Ovary (tissue), 9 donors: ENCODE data around the gene KCNMB2. TPM values are rescaled to one million over a fixed set of nuclear protein-coding genes. Genes with fewer than 3 reads are reported as not detected.

Source experiments
- DNase-seq, 5 donors: peaks; one replicate each; pipeline ENCODE4 v3.0.0-alpha.2; 2019 to 2020
- H3K27ac ChIP-seq, 2 donors: fragments of 200-600 bp; one replicate each; pipeline versions ENCODE4 v1.5.1 to v1.8.0; 2019 to 2022
- H3K27me3 ChIP-seq: fragments of 200-600 bp; one replicate; pipeline ENCODE4 v1.8.0; 2022
- H3K36me3 ChIP-seq: fragments of 200-600 bp; sonication (generic); one replicate; pipeline ENCODE4 v1.5.1; 2019
- H3K4me1 ChIP-seq: one replicate; pipeline ENCODE4 v1.8.1; 2013; ENCODE audit warnings: mild to moderate bottlenecking, moderate library complexity; ENCODE audit not compliant: insufficient read depth
- H3K4me3 ChIP-seq: fragments of 200-600 bp; sonication (generic); one replicate; pipeline ENCODE4 v1.5.1; 2017
- H3K9me3 ChIP-seq, 2 donors: fragments of 200-600 bp in 1 of 2; sonication (generic) in 1 of 2; one replicate each; pipeline versions ENCODE4 v1.5.1 to v1.8.1; 2013 to 2019; ENCODE audit warnings: mild to moderate bottlenecking in 1 of 2, moderate library complexity in 1 of 2
- CTCF ChIP-seq, 3 donors: fragments of 450-650 bp in 2 of 3; fragments of 200-600 bp in 1 of 3; IDR thresholded peaks; one replicate each; pipeline versions ENCODE4 v1.5.1 to v1.8.0; 2016 to 2022; ENCODE audit warnings: antibody characterized with exemption in 3 of 3, mild to moderate bottlenecking in 1 of 3
- EP300 ChIP-seq: sonication (generic); formaldehyde crosslinking; IDR thresholded peaks from one replicate; pipeline ENCODE4 v1.6.1; 2017; ENCODE audit warnings: antibody characterized with exemption
- POLR2A ChIP-seq: fragments of 450-650 bp; IDR thresholded peaks from one replicate; pipeline ENCODE4 v1.6.1; 2017; ENCODE audit warnings: antibody characterized with exemption, mild to moderate bottlenecking, moderate library complexity
- WGBS, 3 donors: extraction: QIAGEN DNeasy Blood & Tissue Kit in 1 of 3; methylation state at CpG; one replicate each; pipeline versions ENCODE4 v1.1.5 to v1.1.7; 2013 to 2017; 5-methylcytosine and 5-hydroxymethylcytosine counted together
- intact Hi-C, 4 donors: fragments of 100-400 bp; cut with DNase I; formaldehyde crosslinking; loops; one replicate each; pipeline versions ENCODE4 v1.11.0 to v1.15.1; 2022 to 2023
- polyA plus RNA-seq, 2 donors: library from polyadenylated mRNA; stranded (reverse); fragments of 200-250 nt in 1 of 2; fragments of 350-450 nt in 1 of 2; fragmentation: Illumina TruSeq in 1 of 2; extraction: RNeasy Lipid Tissue Mini Kit (QIAGEN cat#74804) in 1 of 2; gene quantifications; one replicate each; pipeline ENCODE4 v1.2.3, GENCODE V29; 2013 to 2014
- total RNA-seq, 7 donors: library from RNA; depleted of rRNA in 2 of 7; stranded (reverse); fragments of >200 nt in 2 of 7; fragmentation: NEBNext Ultra II Directional in 3 of 7; extraction: Animal tissue kit (Norgen Biotek cat#: 25700) in 3 of 7; gene quantifications; one replicate each; pipeline versions ENCODE4 v1.1.0 to v1.2.4, GENCODE V29; 2016 to 2023
- donor health status: DM: no; HTN: no; CAD: no; lungs with moderate emphysema.
- donor health status: DM: no; HTN: no; CAD: no.
- donor health status: Bipolar disorder and iron deficiency.
- donor health status: DM: yes; HTN: yes; CAD: no.
- donor health status: DM: no; HTN: no; CAD: no.
- donor health status: DM: yes; HTN: yes; CAD: no.

Gene KCNMB2
- total and polyA plus RNA-seq, 9 donors: 5.7 to 11.6 (median 7.5) TPM

GRCh38 chr3:178529606-178530225 lies 6.5 kb upstream of the KCNMB2 start:
- TF ChIP-seq CTCF (IDR thresholded peaks at IDR 0.05): no peak
- TF ChIP-seq POLR2A: no peak
- TF ChIP-seq EP300: no peak
- intact Hi-C loops: no loop called here
- Histone ChIP-seq H3K27ac (no peak overlapping the region), H3K36me3 (no peaks in the 10 kb centered on the region), H3K4me3 (no peak overlapping the region), H3K4me1 (no peaks in the 10 kb centered on the region), H3K9me3 (no peaks in the 10 kb centered on the region), H3K27me3 (no peaks in the 10 kb centered on the region)
- DNase-seq: no peak

DNA sequence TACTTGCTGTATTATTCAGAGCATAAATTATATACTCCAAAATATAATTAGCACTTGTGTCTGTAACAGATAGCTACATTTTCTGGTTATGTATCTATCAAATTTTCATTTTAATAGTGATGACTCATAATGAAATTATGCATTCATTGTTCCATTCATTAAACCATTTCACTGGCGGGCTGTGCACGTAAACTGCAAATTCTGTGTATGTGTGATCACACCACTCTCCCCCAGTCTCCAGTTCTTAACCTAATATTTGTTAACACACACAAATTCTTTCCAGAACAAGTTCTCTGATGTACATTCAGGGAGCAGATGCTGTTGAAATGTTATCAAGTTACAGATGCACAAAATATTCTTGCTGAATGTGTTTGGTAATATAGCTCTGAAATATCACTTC lies 3.8 kb upstream of the KCNMB2 start:
- H3K27ac ChIP-seq: no peak overlapping the region
- 62 to 68% (median 67%) methylated on average over 2 of the region's 2 CpGs for WGBS, 3 donors
- H3K9me3 ChIP-seq: no peaks in the 10 kb centered on the region
- peaks cover 2% of the 10 kb centered on the region for H3K4me1 ChIP-seq
- intact Hi-C loops: no loop called here
- H3K36me3 ChIP-seq: no peaks in the 10 kb centered on the region
- no peak for DNase-seq
- no peak overlapping the region for H3K4me3 ChIP-seq
- TF ChIP-seq POLR2A (no peak), EP300 (no peak), CTCF (IDR thresholded peaks at IDR 0.05) (no peak)
- H3K27me3 ChIP-seq: no peaks in the 10 kb centered on the region

GRCh38 chr3:178537122-178537705 lies 978 bp downstream of the KCNMB2 start:
- intact Hi-C loops: no loop called here
- no peak for DNase-seq
- Histone ChIP-seq H3K9me3 (no peaks in the 10 kb centered on the region), H3K4me1 (peaks cover 2% of the 10 kb centered on the region), H3K36me3 (no peaks in the 10 kb centered on the region), H3K27ac (no peak overlapping the region), H3K4me3 (peak overlapping the region; percentile 42), H3K27me3 (no peaks in the 10 kb centered on the region)
- TF ChIP-seq CTCF (IDR thresholded peaks at IDR 0.05) (no peak), POLR2A (no peak), EP300 (no peak)
- 12 to 17% (median 12%) methylated on average over 7 of the region's 7 CpGs for WGBS, 3 donors

GRCh38 chr3:178538056-178538455 lies 1.8 kb downstream of the KCNMB2 start:
- intact Hi-C loops: no loop called here
- Histone ChIP-seq H3K27me3 (no peaks in the 10 kb centered on the region), H3K4me1 (peaks cover 2% of the 10 kb centered on the region), H3K4me3 (no peak overlapping the region), H3K36me3 (no peaks in the 10 kb centered on the region), H3K27ac (no peak overlapping the region), H3K9me3 (no peaks in the 10 kb centered on the region)
- DNase-seq: no peak
- 63 to 74% (median 70%) methylated on average over 4 of the region's 4 CpGs for WGBS, 3 donors
- TF ChIP-seq CTCF (IDR thresholded peaks at IDR 0.05): no peak
- TF ChIP-seq POLR2A: no peak
- no peak for TF ChIP-seq EP300
